ENCODE measurements around the gene UBTF.

GRCh38 chr17:44262654-44263225, 43.3 kb upstream of the UBTF start:
- no peak for TF ChIP-seq CTCF (IDR thresholded peaks at IDR 0.05)
- no peak for TF ChIP-seq POLR2A (IDR thresholded peaks at IDR 0.05)
